ENCODE measurements around the gene SERPINB7. TPM values are rescaled to one million over a fixed set of nuclear protein-coding genes. Genes with fewer than 3 reads are reported as not detected.

The SERPINB7 gene
- total RNA-seq, 4 donors from 2014 or later, result not detected

GRCh38 chr18:63784787-63785452 lies 9.7 kb downstream of the SERPINB7 start:
- Histone ChIP-seq H3K4me3 (no peak overlapping the region), H3K4me1 (no peaks in the 10 kb centered on the region), H3K36me3 (no peaks in the 10 kb centered on the region), H3K27me3 (no peaks in the 10 kb centered on the region), H3K27ac (no peak overlapping the region), H3K9me3 (no peaks in the 10 kb centered on the region)
- WGBS, 2 donors (ENCODE audit: low coverage in 1 of 2), result 17 to 43% methylated on average over 3 to 4 of the region's 4 CpGs
- TF ChIP-seq CTCF (IDR thresholded peaks at IDR 0.05) (no peak), POLR2A (IDR thresholded peaks at IDR 0.05) (no peak), EP300 (IDR thresholded peaks at IDR 0.05) (no peak), POLR2AphosphoS5 (IDR thresholded peaks at IDR 0.05) (no peak)
- ATAC-seq, result no peak

- no peak overlapping the region for H3K27ac ChIP-seq
- no peaks in the 10 kb centered on the region for H3K36me3 ChIP-seq
- TF ChIP-seq CTCF (IDR thresholded peaks at IDR 0.05) (no peak), POLR2A (IDR thresholded peaks at IDR 0.05) (no peak), POLR2AphosphoS5 (IDR thresholded peaks at IDR 0.05) (no peak), EP300 (IDR thresholded peaks at IDR 0.05) (no peak)
- no peaks in the 10 kb centered on the region for H3K4me1 ChIP-seq
- no peak for ATAC-seq
- no peaks in the 10 kb centered on the region for H3K27me3 ChIP-seq
- H3K4me3 ChIP-seq, result no peak overlapping the region
- H3K9me3 ChIP-seq, result no peaks in the 10 kb centered on the region
- 83 to 87% methylated on average over 4 of the region's 4 CpGs for WGBS, 2 donors (ENCODE audit: low coverage in 1 of 2)
Measured at GRCh38 chr18:63787673-63788072, 12.5 kb downstream of the SERPINB7 start.

GRCh38 chr18:63788447-63789096 lies 13.4 kb downstream of the SERPINB7 start:
- Histone ChIP-seq H3K36me3 (no peaks in the 10 kb centered on the region), H3K27me3 (no peaks in the 10 kb centered on the region), H3K4me1 (no peaks in the 10 kb centered on the region), H3K4me3 (no peak overlapping the region), H3K27ac (no peak overlapping the region), H3K9me3 (no peaks in the 10 kb centered on the region)
- TF ChIP-seq POLR2AphosphoS5 (IDR thresholded peaks at IDR 0.05) (no peak), EP300 (IDR thresholded peaks at IDR 0.05) (no peak), CTCF (IDR thresholded peaks at IDR 0.05) (no peak), POLR2A (IDR thresholded peaks at IDR 0.05) (no peak)
- WGBS, 2 donors (ENCODE audit: low coverage in 1 of 2), result 75 to 88% methylated on average over 3 of the region's 3 CpGs
- no peak for ATAC-seq

- Histone ChIP-seq H3K9me3 (no peaks in the 10 kb centered on the region), H3K4me1 (no peaks in the 10 kb centered on the region), H3K36me3 (no peaks in the 10 kb centered on the region), H3K27ac (no peak overlapping the region), H3K4me3 (no peak overlapping the region), H3K27me3 (no peaks in the 10 kb centered on the region)
- no peak for ATAC-seq
- TF ChIP-seq EP300 (IDR thresholded peaks at IDR 0.05), result no peak
- no peak for TF ChIP-seq CTCF (IDR thresholded peaks at IDR 0.05)
- TF ChIP-seq POLR2A (IDR thresholded peaks at IDR 0.05), result no peak
- no peak for TF ChIP-seq POLR2AphosphoS5 (IDR thresholded peaks at IDR 0.05)
- WGBS, 2 donors (ENCODE audit: low coverage in 1 of 2), result 87 to 90% methylated on average over 2 of the region's 2 CpGs
Measured at GRCh38 chr18:63789327-63789726, 14.1 kb downstream of the SERPINB7 start.

- ATAC-seq, result no peak
- H3K36me3 ChIP-seq, result no peaks in the 10 kb centered on the region
- TF ChIP-seq EP300 (IDR thresholded peaks at IDR 0.05), result no peak
- no peak for TF ChIP-seq CTCF (IDR thresholded peaks at IDR 0.05)
- TF ChIP-seq POLR2A (IDR thresholded peaks at IDR 0.05), result no peak
- no peak for TF ChIP-seq POLR2AphosphoS5 (IDR thresholded peaks at IDR 0.05)
- H3K4me1 ChIP-seq, result no peaks in the 10 kb centered on the region
- no peaks in the 10 kb centered on the region for H3K27me3 ChIP-seq
- no peak overlapping the region for H3K27ac ChIP-seq
- no peaks in the 10 kb centered on the region for H3K9me3 ChIP-seq
- WGBS, 2 donors (ENCODE audit: low coverage in 1 of 2), result 86 to 89% methylated on average over 4 of the region's 4 CpGs
- no peak overlapping the region for H3K4me3 ChIP-seq
Measured at GRCh38 chr18:63795606-63796005, 20.4 kb downstream of the SERPINB7 start.

Data from gastroesophageal sphincter (tissue), 4 donors.